SK-N-SH (cell line): ENCODE measurements around the gene PPP2R5B. TPM values are rescaled to one million over a fixed set of nuclear protein-coding genes. Genes with fewer than 3 reads are reported as not detected.

Experiments
- CTCF ChIA-PET: fragments of 300-600, 350-600 bp; formaldehyde crosslinking; extraction: SDS; loops from one replicate; lab custom pipeline; 2021; lab: Yijun Ruan, JAX
- POLR2A ChIA-PET: fragments of 350-600 bp; sonication (Branson Sonifier 250); formaldehyde crosslinking; extraction: SDS; loops from one replicate; lab custom pipeline; 2020; ENCODE audit warnings: antibody characterized with exemption, inconsistent platforms; lab: Yijun Ruan, JAX
- DNase-seq: peaks from one replicate; pipeline ENCODE4 v3.0.0; 2012
- H2AFZ ChIP-seq: fragments of 200-600 bp; sonication (generic); 2 replicates; pipeline ENCODE4 v1.8.1; 2016; ENCODE audit warnings: antibody characterized with exemption, mild to moderate bottlenecking, low read depth
- H3F3A ChIP-seq: fragments of 200-600 bp; sonication (generic); replicated peaks from 2 replicates; pipeline ENCODE3; 2016; ENCODE audit warnings: antibody characterized with exemption, mild to moderate bottlenecking; ENCODE audit not compliant: insufficient read depth
- H3K27ac ChIP-seq, 2 experiments: fragments of 200-500 bp in 1 of 2; fragments of 200-600 bp in 1 of 2; sonication (Bioruptor generic) in 1 of 2; sonication (generic), shearing (Covaris generic) in 1 of 2; 2 replicates each; pipeline versions ENCODE4 v1.5.1 to v1.6.1; 2014 to 2016; ENCODE audit warnings: low read depth in 2 of 2, inconsistent platforms in 1 of 2, low read length in 1 of 2, mild to moderate bottlenecking in 1 of 2, mixed read lengths in 1 of 2
- H3K27me3 ChIP-seq: fragments of 200-600 bp; sonication (generic), shearing (Covaris generic); 2 replicates; pipeline ENCODE4 v1.6.1; 2016; ENCODE audit warnings: mixed run types; ENCODE audit not compliant: insufficient read depth
- H3K36me3 ChIP-seq, 2 experiments: fragments of 200-500 bp in 1 of 2; fragments of 200-600 bp in 1 of 2; sonication (Bioruptor generic) in 1 of 2; sonication (generic) in 1 of 2; replicated peaks in 1 of 2; 2 replicates each; pipeline versions ENCODE3 to v1.5.1; 2014 to 2016; ENCODE audit warnings: low read length in 1 of 2, mild to moderate bottlenecking in 1 of 2; ENCODE audit not compliant: insufficient read depth in 2 of 2, control insufficient read depth in 1 of 2
- H3K4me1 ChIP-seq, 2 experiments: fragments of 200-500 bp in 1 of 2; fragments of 200-600 bp in 1 of 2; sonication (Bioruptor generic) in 1 of 2; sonication (generic), shearing (Covaris generic) in 1 of 2; 2 replicates each; pipeline versions ENCODE4 v1.5.1 to v1.6.1; 2014 to 2016; ENCODE audit warnings: low read depth in 1 of 2, low read length in 1 of 2, mixed run types in 1 of 2; ENCODE audit not compliant: insufficient read depth in 2 of 2, control insufficient read depth in 1 of 2
- H3K4me2 ChIP-seq: fragments of 200-600 bp; sonication (generic), shearing (Covaris generic); 2 replicates; pipeline ENCODE4 v1.6.1; 2017; ENCODE audit warnings: mixed run types
- H3K4me3 ChIP-seq, 2 experiments: fragments of 200-500 bp in 1 of 2; fragments of 200-600 bp in 1 of 2; sonication (Bioruptor generic) in 1 of 2; sonication (generic), shearing (Covaris generic) in 1 of 2; 2 replicates each; pipeline versions ENCODE4 v1.5.1 to v1.8.1; 2014 to 2016; ENCODE audit warnings: low read depth in 2 of 2, inconsistent platforms in 1 of 2, low read length in 1 of 2, mild to moderate bottlenecking in 1 of 2, mixed read lengths in 1 of 2, moderate library complexity in 1 of 2
- H3K79me2 ChIP-seq: fragments of 200-600 bp; sonication (generic); 2 replicates; pipeline ENCODE4 v1.8.1; 2017; ENCODE audit warnings: mild to moderate bottlenecking; ENCODE audit not compliant: insufficient read depth
- H3K9ac ChIP-seq: fragments of 200-600 bp; sonication (generic); 2 replicates; pipeline ENCODE4 v1.6.1; 2017; ENCODE audit warnings: mixed run types
- H3K9me2 ChIP-seq: fragments of 200-600 bp; sonication (generic); 2 replicates; pipeline ENCODE4 v1.6.1; 2017; ENCODE audit warnings: mixed run types
- H3K9me3 ChIP-seq: fragments of 200-600 bp; sonication (generic); 2 replicates; pipeline ENCODE4 v1.6.1; 2017; ENCODE audit warnings: mixed run types, mild to moderate bottlenecking, moderate library complexity
- H4K20me1 ChIP-seq: fragments of 200-600 bp; sonication (generic); 2 replicates; pipeline ENCODE4 v1.6.1; 2017; ENCODE audit warnings: mild to moderate bottlenecking, mixed run types; ENCODE audit not compliant: insufficient read depth
- CHD2 ChIP-seq: fragments of 150-350 bp; IDR thresholded peaks from 2 replicates; pipeline ENCODE4 v1.6.1; 2018; ENCODE audit warnings: low read length; ENCODE audit not compliant: partially characterized antibody
- ELF1 ChIP-seq: IDR thresholded peaks from 2 replicates; pipeline ENCODE4 v1.4.0; 2012
- EZH2phosphoT487 ChIP-seq: fragments of 200-600 bp; sonication (generic); IDR thresholded peaks from 2 replicates; pipeline ENCODE4 v1.6.1; 2017; ENCODE audit warnings: low read depth, mixed run types, mild to moderate bottlenecking, antibody characterized with exemption, moderate library complexity, borderline replicate concordance
- GATA2 ChIP-seq: sonication (generic); formaldehyde crosslinking; IDR thresholded peaks from 2 replicates; pipeline ENCODE4 v1.5.0; 2020; ENCODE audit warnings: mild to moderate bottlenecking, missing genetic modification reagents
- IRF3 ChIP-seq: fragments of 150-350 bp; IDR thresholded peaks from 2 replicates; pipeline ENCODE4 v1.6.1; 2016; ENCODE audit warnings: mild to moderate bottlenecking, low read depth, low read length
- MAX ChIP-seq: IDR thresholded peaks from 2 replicates; pipeline ENCODE4 v1.4.0; 2012; ENCODE audit warnings: low read depth
- NFIC ChIP-seq: IDR thresholded peaks from 2 replicates; pipeline ENCODE4 v1.4.0; 2012; ENCODE audit warnings: borderline replicate concordance
- RAD21 ChIP-seq: IDR thresholded peaks from 2 replicates; pipeline ENCODE4 v1.6.1; 2012; ENCODE audit warnings: mild to moderate bottlenecking, low read length
- REST ChIP-seq: IDR thresholded peaks from 2 replicates; pipeline ENCODE4 v1.6.1; 2012; ENCODE audit warnings: mild to moderate bottlenecking, low read depth, low read length, moderate library complexity
- RXRA ChIP-seq: IDR thresholded peaks from 2 replicates; pipeline ENCODE4 v1.4.0; 2012; ENCODE audit warnings: low read depth, mild to moderate bottlenecking, borderline replicate concordance
- SIN3A ChIP-seq: IDR thresholded peaks from 2 replicates; pipeline ENCODE4 v1.6.1; 2012; ENCODE audit warnings: low read depth, mild to moderate bottlenecking, low read length, moderate library complexity, borderline replicate concordance
- TEAD4 ChIP-seq: IDR thresholded peaks from 2 replicates; pipeline ENCODE4 v1.4.0; 2012; ENCODE audit warnings: mild to moderate bottlenecking, borderline replicate concordance; ENCODE audit not compliant: insufficient read depth
- YY1 ChIP-seq: IDR thresholded peaks from 2 replicates; pipeline ENCODE4 v1.4.0; 2012; ENCODE audit warnings: low read depth, mild to moderate bottlenecking
- ZBTB33 ChIP-seq: IDR thresholded peaks from 2 replicates; pipeline ENCODE4 v1.4.0; 2012; ENCODE audit warnings: low read depth, borderline replicate concordance
- WGBS: methylation state at CpG from one replicate; pipeline ENCODE4 v1.1.6; 2017; ENCODE audit warnings: low lambda C conversion rate; 5-methylcytosine and 5-hydroxymethylcytosine counted together
- polyA plus RNA-seq, 3 experiments: library from polyadenylated mRNA; depleted of rRNA; stranded (reverse); fragments of >200 nt; gene quantifications; 2 replicates each; pipeline ENCODE4 v1.2.3, GENCODE V29; 2012

Gene PPP2R5B
- polyA plus RNA-seq, 1 of the 3 experiments (the other 2 are of a cell fraction) = 15.1 TPM

- no peaks in the 10 kb centered on the region for H3K9me3 ChIP-seq
- ChIA-PET CTCF (interaction anchor here (0.6 to 1.3 kb wide), 4 partner anchors 10 to 208 kb away, joined by 3 read pairs; partner anchors contain the start of gene ZNHIT2), POLR2A (no interaction called here)
- DNase-seq = no peak
- no peaks in the 10 kb centered on the region for H3K4me1 ChIP-seq
- no peak overlapping the region for H3K9ac ChIP-seq
- H3K4me3 ChIP-seq = no peak overlapping the region
- H3K79me2 ChIP-seq = no peaks in the 10 kb centered on the region
- no peaks in the 10 kb centered on the region for H3K27me3 ChIP-seq
- no peaks in the 10 kb centered on the region for H4K20me1 ChIP-seq
- no peak overlapping the region for H3K4me2 ChIP-seq
- H2AFZ ChIP-seq = no peak overlapping the region
- H3K9me2 ChIP-seq = no peaks in the 10 kb centered on the region
- H3K27ac ChIP-seq = no peak overlapping the region
- no peaks in the 10 kb centered on the region for H3F3A ChIP-seq
- 98% methylated on average over 17 of the region's 39 CpGs for WGBS
- peaks cover 0 to 75% of the 10 kb centered on the region in 2 experiments for H3K36me3 ChIP-seq
- TF ChIP-seq EZH2phosphoT487 = no peak
- no peak for TF ChIP-seq NFIC
- no peak for TF ChIP-seq TEAD4
These were observed 14.7 kb upstream of the PPP2R5B start for GRCh38 chr11:64909653-64910343.

- ChIA-PET POLR2A (no interaction called here), CTCF (interaction anchor here (0.6 to 1.3 kb wide), 3 partner anchors 11 to 207 kb away, joined by 3 read pairs; partner anchors contain the start of gene ZNHIT2)
- H3K4me2 ChIP-seq = no peak overlapping the region
- peaks cover 0 to 71% of the 10 kb centered on the region in 2 experiments for H3K36me3 ChIP-seq
- H4K20me1 ChIP-seq = no peaks in the 10 kb centered on the region
- H2AFZ ChIP-seq = no peak overlapping the region
- no peak overlapping the region for H3K27ac ChIP-seq
- H3K4me3 ChIP-seq = no peak overlapping the region
- peaks cover 0 to 1% of the 10 kb centered on the region in 2 experiments; a peak in 1 of 4 replicates for H3K4me1 ChIP-seq
- peaks cover 2% of the 10 kb centered on the region; the same call in 1 of the 2 replicates for H3K79me2 ChIP-seq
- no peaks in the 10 kb centered on the region for H3K9me2 ChIP-seq
- no peaks in the 10 kb centered on the region for H3K9me3 ChIP-seq
- 92% methylated on average over 14 of the region's 27 CpGs for WGBS
- DNase-seq = no peak
- TF ChIP-seq EZH2phosphoT487 (no peak), MAX (no peak), RAD21 (no peak), GATA2 (CRISPR knock-in tag) (no peak), NFIC (no peak), ELF1 (no peak), REST (no peak), ZBTB33 (no peak), CHD2 (no peak), YY1 (no peak), IRF3 (no peak), RXRA (no peak), SIN3A (no peak)
- H3K9ac ChIP-seq = no peak overlapping the region
- no peaks in the 10 kb centered on the region for H3F3A ChIP-seq
- H3K27me3 ChIP-seq = no peaks in the 10 kb centered on the region
These were observed 13.9 kb upstream of the PPP2R5B start for GRCh38 chr11:64910451-64911093.
